ENCODE data around the gene TTC39A.

GRCh38 chr1:51312718-51313117, 17.6 kb downstream of the TTC39A start:
- no peak for TF ChIP-seq CTCF (IDR thresholded peaks at IDR 0.05; ENCODE audit: insufficient read depth, low read depth, low read length)
- TF ChIP-seq EZH2 (IDR thresholded peaks at IDR 0.05; ENCODE audit: insufficient read depth, low read length): no peak
